ENCODE data around the gene MRPS12. TPM values are rescaled to one million over a fixed set of nuclear protein-coding genes. Genes with fewer than 3 reads are reported as not detected.

The MRPS12 gene
- total and polyA plus RNA-seq, 2 of the 13 experiments (the other 11 are each of a cell fraction or from before 2014, with no cell fraction given), result 27.5 to 54.8 TPM

- TF ChIP-seq KAT8 (CRISPR knock-in tag; IDR thresholded peaks at IDR 0.05) (no peak), TFDP1 (CRISPR knock-in tag; IDR thresholded peaks at IDR 0.05; ENCODE audit: borderline replicate concordance) (no peak), PBX3 (CRISPR knock-in tag; IDR thresholded peaks at IDR 0.05; ENCODE audit: borderline replicate concordance) (no peak), KAT7 (CRISPR knock-in tag; IDR thresholded peaks at IDR 0.05; ENCODE audit: borderline replicate concordance) (no peak), POGK (CRISPR knock-in tag; conservative IDR thresholded peaks at IDR 0.05) (no peak), ZSCAN30 (CRISPR knock-in tag; IDR thresholded peaks at IDR 0.05) (no peak), ZNF792 (CRISPR knock-in tag; IDR thresholded peaks at IDR 0.05) (no peak), ELF3 (CRISPR knock-in tag; IDR thresholded peaks at IDR 0.05) (0 out of 2 replicates have a peak, but pooled peaks have one; percentile 21), RBFOX2 (IDR thresholded peaks at IDR 0.05; ENCODE audit: low read depth, low read length) (no peak), GABPB1 (CRISPR knock-in tag; IDR thresholded peaks at IDR 0.05) (no peak), MXI1 (IDR thresholded peaks at IDR 0.05; ENCODE audit: borderline replicate concordance, low read depth, low read length) (peak; percentile 72; the same call in 1 of the 3 replicates), ZNF558 (CRISPR knock-in tag; IDR thresholded peaks at IDR 0.05; ENCODE audit: borderline replicate concordance) (no peak), ZBTB21 (CRISPR knock-in tag; IDR thresholded peaks at IDR 0.05) (no peak), MLXIP (CRISPR knock-in tag; IDR thresholded peaks at IDR 0.05; ENCODE audit: borderline replicate concordance) (no peak), ATF6 (CRISPR knock-in tag; conservative IDR thresholded peaks at IDR 0.05) (no peak), ATRX (CRISPR knock-in tag; IDR thresholded peaks at IDR 0.05; ENCODE audit: borderline replicate concordance) (no peak), KDM1A (CRISPR knock-in tag; IDR thresholded peaks at IDR 0.05) (no peak), GABPA (IDR thresholded peaks at IDR 0.05; ENCODE audit: low read depth, low read length) (no peak), GABPA (CRISPR knock-in tag; IDR thresholded peaks at IDR 0.05; ENCODE audit: low read depth) (0 out of 2 replicates have a peak, but pooled peaks have one; percentile 5), AKAP8 (CRISPR knock-in tag; IDR thresholded peaks at IDR 0.05) (no peak)
These were observed 46.9 kb downstream of the MRPS12 start (continued) for GRCh38 chr19:38977445-38978325.
